Effector memory CD8-positive, alpha-beta T cell (primary cell): ENCODE data around the gene PTGS1.

ENCODE experiments used
- ATAC-seq: fragments of 150-1000 bp; cut with Tn5 transposase; replicated peaks from 2 replicates; pipeline ENCODE4 v1.10.0; 2021; ENCODE audit warnings: mild to moderate bottlenecking, moderate library complexity
- DNase-seq, 3 experiments: peaks; one replicate each; pipeline ENCODE4 v3.0.0; 2021
- H3K27ac Mint-ChIP-seq, 2 donors: one replicate each; pipeline ENCODE4 v1.8.0; 2022; ENCODE audit warnings: mild to moderate bottlenecking in 2 of 2, mixed read lengths in 2 of 2, moderate library complexity in 2 of 2
- H3K27me3 Mint-ChIP-seq, 2 donors: one replicate each; pipeline ENCODE4 v1.8.0; 2022; ENCODE audit warnings: mixed read lengths in 2 of 2
- H3K36me3 Mint-ChIP-seq: one replicate; pipeline ENCODE4 v1.8.0; 2022; ENCODE audit warnings: mild to moderate bottlenecking, moderate library complexity, mixed read lengths; ENCODE audit not compliant: insufficient read depth
- H3K4me1 Mint-ChIP-seq, 2 donors: one replicate each; pipeline ENCODE4 v1.8.0; 2022; ENCODE audit warnings: low read depth in 2 of 2, mixed read lengths in 2 of 2
- H3K4me3 Mint-ChIP-seq, 2 donors: one replicate each; pipeline ENCODE4 v1.8.0; 2022; ENCODE audit warnings: mild to moderate bottlenecking in 2 of 2, mixed read lengths in 2 of 2, moderate library complexity in 2 of 2
- H3K9me3 Mint-ChIP-seq, 2 donors: one replicate each; pipeline ENCODE4 v1.8.0; 2022; ENCODE audit warnings: mixed read lengths in 2 of 2

Gene PTGS1

DNA sequence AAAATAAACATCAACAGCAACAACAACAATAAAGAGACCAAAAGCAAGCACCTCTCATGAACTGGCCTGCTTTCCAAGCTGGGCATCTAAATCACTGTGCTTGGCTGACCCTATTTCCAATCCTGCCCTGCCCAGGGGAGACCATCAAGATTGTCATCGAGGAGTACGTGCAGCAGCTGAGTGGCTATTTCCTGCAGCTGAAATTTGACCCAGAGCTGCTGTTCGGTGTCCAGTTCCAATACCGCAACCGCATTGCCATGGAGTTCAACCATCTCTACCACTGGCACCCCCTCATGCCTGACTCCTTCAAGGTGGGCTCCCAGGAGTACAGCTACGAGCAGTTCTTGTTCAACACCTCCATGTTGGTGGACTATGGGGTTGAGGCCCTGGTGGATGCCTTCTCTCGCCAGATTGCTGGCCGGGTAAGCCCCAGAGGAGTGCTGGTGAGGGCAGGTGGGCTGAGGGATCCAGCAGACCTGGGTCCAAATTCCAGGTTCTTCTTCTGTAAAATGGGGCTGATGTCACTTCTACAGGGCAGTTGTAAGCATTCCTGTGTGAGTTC lies 15.6 kb downstream of the PTGS1 start:
- no peaks in the 10 kb centered on the region for H3K4me1 Mint-ChIP-seq
- ATAC-seq (no peak), DNase-seq (no peak)
- no peak overlapping the region for H3K27ac Mint-ChIP-seq
- peaks cover 20 to 44% of the 10 kb centered on the region in 2 donors for H3K27me3 Mint-ChIP-seq
- no peak overlapping the region for H3K4me3 Mint-ChIP-seq
- H3K36me3 Mint-ChIP-seq: no peaks in the 10 kb centered on the region
- H3K9me3 Mint-ChIP-seq: no peaks in the 10 kb centered on the region

DNA sequence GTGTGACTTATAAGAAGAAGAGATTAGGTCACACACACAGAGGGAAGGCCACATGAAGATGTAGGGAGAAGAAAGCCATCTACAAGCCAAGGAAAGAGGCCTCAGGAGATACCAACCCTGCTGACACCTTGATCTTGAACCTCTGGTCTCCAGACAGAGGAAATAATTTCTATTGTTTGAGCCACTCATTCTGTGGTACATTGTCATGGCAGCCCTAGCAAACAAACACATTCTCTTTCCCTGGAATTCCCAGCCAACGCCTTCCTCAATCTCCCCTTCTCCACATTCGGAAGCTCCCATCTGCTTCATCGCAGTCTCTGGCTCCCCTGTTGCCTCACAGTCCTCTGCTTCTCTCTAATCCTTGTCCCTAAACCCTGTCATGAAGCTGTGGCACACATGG lies 16.7 kb downstream of the PTGS1 start:
- no peak overlapping the region for H3K27ac Mint-ChIP-seq
- DNase-seq: no peak
- H3K4me3 Mint-ChIP-seq: no peak overlapping the region
- ATAC-seq: no peak
- H3K9me3 Mint-ChIP-seq: no peaks in the 10 kb centered on the region
- no peaks in the 10 kb centered on the region for H3K4me1 Mint-ChIP-seq
- H3K36me3 Mint-ChIP-seq: no peaks in the 10 kb centered on the region
- H3K27me3 Mint-ChIP-seq: peaks cover 20 to 53% of the 10 kb centered on the region in 2 donors

DNA sequence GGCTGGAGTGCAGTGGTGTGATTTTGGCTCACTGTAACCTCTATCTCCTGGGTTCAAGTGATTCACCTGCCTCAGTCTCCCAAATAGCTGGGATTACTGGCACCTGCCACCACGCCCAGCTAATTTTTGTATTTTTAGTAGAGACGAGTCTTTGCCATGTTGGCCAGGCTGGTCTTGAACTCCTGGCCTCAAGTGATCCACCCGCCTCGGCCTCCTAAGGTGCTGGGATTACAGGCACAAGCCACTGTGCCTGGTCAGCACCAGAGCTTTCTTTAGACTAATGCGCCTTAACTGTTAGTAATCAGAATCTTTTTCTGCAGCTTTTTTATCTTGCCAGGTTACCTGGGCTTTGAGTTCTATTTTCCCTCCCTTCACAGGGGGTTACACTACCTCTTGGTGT lies 18.4 kb downstream of the PTGS1 start:
- H3K27ac Mint-ChIP-seq: no peak overlapping the region
- H3K4me3 Mint-ChIP-seq: no peak overlapping the region
- H3K36me3 Mint-ChIP-seq: no peaks in the 10 kb centered on the region
- H3K27me3 Mint-ChIP-seq: peaks cover 14 to 63% of the 10 kb centered on the region in 2 donors
- H3K9me3 Mint-ChIP-seq: no peaks in the 10 kb centered on the region
- ATAC-seq (no peak), DNase-seq (no peak)
- no peaks in the 10 kb centered on the region for H3K4me1 Mint-ChIP-seq

DNA sequence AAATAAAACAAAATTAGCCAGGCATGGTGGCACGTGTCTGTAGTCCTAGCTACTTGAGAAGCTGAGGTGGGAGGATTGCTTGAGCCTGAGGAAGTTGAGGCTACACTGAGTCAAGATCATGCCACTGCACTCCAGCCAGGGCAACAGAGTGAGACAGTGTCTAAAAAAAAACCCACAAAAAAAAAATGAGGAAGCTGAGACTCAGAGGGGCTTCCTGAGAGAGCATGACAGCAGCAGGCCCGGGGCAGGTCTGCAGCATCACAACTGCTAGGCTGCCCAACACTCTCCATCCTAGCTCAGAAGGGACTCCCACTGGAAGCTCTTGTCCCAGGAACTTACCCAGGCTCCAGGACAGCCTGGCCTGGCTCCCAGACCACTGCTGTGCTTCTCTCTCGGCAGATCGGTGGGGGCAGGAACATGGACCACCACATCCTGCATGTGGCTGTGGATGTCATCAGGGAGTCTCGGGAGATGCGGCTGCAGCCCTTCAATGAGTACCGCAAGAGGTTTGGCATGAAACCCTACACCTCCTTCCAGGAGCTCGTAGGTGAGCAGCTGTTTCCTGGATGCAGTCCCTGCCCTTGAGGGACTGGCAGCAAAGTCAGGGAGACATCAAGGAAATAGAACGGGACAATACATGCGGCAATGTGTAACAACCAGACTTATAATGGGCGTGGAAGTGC lies 19.1 kb downstream of the PTGS1 start:
- Mint-ChIP-seq H3K4me3 (no peak overlapping the region), H3K4me1 (no peaks in the 10 kb centered on the region), H3K36me3 (no peaks in the 10 kb centered on the region), H3K9me3 (no peaks in the 10 kb centered on the region), H3K27me3 (peaks cover 14 to 70% of the 10 kb centered on the region in 2 donors), H3K27ac (no peak overlapping the region)
- DNase-seq: no peak
- ATAC-seq: peak; percentile 54

DNA sequence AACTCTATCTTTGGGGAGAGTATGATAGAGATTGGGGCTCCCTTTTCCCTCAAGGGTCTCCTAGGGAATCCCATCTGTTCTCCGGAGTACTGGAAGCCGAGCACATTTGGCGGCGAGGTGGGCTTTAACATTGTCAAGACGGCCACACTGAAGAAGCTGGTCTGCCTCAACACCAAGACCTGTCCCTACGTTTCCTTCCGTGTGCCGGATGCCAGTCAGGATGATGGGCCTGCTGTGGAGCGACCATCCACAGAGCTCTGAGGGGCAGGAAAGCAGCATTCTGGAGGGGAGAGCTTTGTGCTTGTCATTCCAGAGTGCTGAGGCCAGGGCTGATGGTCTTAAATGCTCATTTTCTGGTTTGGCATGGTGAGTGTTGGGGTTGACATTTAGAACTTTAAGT lies 21.5 kb downstream of the PTGS1 start:
- Mint-ChIP-seq H3K27ac (no peak overlapping the region), H3K4me3 (no peak overlapping the region), H3K36me3 (no peaks in the 10 kb centered on the region), H3K9me3 (no peaks in the 10 kb centered on the region), H3K27me3 (peaks cover 14 to 74% of the 10 kb centered on the region in 2 donors), H3K4me1 (no peaks in the 10 kb centered on the region)
- no peak for ATAC-seq
- no peak for DNase-seq

DNA sequence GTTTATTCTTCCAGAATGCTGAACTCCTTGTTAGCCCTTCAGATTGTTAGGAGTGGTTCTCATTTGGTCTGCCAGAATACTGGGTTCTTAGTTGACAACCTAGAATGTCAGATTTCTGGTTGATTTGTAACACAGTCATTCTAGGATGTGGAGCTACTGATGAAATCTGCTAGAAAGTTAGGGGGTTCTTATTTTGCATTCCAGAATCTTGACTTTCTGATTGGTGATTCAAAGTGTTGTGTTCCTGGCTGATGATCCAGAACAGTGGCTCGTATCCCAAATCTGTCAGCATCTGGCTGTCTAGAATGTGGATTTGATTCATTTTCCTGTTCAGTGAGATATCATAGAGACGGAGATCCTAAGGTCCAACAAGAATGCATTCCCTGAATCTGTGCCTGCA lies 21.9 kb downstream of the PTGS1 start:
- Mint-ChIP-seq H3K4me3 (no peak overlapping the region), H3K36me3 (no peaks in the 10 kb centered on the region), H3K27me3 (peaks cover 14 to 77% of the 10 kb centered on the region in 2 donors), H3K4me1 (no peaks in the 10 kb centered on the region), H3K27ac (no peak overlapping the region), H3K9me3 (no peaks in the 10 kb centered on the region)
- ATAC-seq: no peak
- DNase-seq: no peak

DNA sequence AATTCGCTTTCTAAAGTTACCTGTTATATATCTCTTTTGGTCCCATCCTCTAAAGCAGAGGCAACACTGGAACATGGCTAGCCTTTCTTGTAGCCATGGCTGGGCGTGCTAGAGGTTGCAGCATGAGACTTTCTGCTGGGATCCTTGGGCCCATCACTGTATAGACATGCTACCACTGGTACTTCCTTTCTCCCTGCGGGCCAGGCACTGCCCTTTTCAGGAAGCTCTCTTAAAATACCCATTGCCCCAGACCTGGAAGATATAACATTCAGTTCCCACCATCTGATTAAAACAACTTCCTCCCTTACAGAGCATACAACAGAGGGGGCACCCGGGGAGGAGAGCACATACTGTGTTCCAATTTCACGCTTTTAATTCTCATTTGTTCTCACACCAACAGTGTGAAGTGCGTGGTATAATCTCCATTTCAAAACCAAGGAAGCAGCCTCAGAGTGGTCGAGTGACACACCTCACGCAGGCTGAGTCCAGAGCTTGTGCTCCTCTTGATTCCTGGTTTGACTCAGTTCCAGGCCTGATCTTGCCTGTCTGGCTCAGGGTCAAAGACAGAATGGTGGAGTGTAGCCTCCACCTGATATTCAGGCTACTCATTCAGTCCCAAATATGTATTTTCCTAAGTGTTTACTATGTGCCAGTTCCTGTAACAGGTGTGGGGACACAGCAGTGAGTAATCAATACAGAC lies 22.6 kb downstream of the PTGS1 start:
- no peaks in the 10 kb centered on the region for H3K36me3 Mint-ChIP-seq
- no peak overlapping the region for H3K4me3 Mint-ChIP-seq
- no peak for ATAC-seq
- DNase-seq: no peak
- no peaks in the 10 kb centered on the region for H3K4me1 Mint-ChIP-seq
- peaks cover 14 to 83% of the 10 kb centered on the region in 2 donors for H3K27me3 Mint-ChIP-seq
- H3K9me3 Mint-ChIP-seq: no peaks in the 10 kb centered on the region
- H3K27ac Mint-ChIP-seq: no peak overlapping the region

DNA sequence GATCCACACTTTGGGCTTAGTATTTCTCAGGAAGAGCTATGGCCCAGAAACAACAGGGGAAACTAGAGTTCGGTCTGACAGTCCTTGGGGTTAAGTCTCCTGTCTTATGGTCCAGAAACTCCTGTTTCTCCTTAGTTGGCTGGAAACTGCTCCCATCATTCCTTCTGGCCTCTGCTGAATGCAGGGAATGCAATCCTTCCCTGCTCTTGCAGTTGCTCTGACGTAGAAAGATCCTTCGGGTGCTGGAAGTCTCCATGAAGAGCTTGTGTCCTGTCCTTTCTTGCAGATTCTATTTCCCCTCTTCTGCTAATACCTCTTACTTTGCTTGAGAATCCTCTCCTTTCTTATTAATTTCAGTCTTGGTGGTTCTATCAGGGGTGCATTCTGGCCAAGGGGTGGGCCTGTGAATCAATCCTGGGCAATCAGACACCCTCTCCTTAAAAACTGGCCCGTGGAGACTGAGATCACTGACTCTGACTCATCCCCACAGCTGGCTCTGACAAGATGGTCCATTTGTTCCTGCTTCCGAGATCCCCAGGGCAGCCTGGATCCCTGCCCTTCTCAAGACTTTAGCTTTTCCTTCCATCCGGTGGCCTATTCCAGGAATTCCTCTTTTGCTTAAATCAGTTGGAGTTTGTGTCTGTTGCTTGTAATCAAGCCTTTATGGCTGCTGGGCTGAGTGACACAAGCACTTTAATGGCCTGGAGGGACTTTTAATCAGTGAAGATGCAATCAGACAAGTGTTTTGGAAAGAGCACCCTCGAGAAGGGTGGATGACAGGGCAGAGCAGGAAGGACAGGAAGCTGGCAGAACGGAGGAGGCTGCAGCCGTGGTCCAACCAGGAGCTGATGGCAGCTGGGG lies 23.7 kb downstream of the PTGS1 start:
- DNase-seq (no peak), ATAC-seq (no peak)
- Mint-ChIP-seq H3K36me3 (no peaks in the 10 kb centered on the region), H3K27ac (no peak overlapping the region), H3K4me3 (no peak overlapping the region), H3K4me1 (no peaks in the 10 kb centered on the region), H3K9me3 (peaks cover 0 to 2% of the 10 kb centered on the region in 2 donors), H3K27me3 (peaks cover 20 to 83% of the 10 kb centered on the region in 2 donors)

DNA sequence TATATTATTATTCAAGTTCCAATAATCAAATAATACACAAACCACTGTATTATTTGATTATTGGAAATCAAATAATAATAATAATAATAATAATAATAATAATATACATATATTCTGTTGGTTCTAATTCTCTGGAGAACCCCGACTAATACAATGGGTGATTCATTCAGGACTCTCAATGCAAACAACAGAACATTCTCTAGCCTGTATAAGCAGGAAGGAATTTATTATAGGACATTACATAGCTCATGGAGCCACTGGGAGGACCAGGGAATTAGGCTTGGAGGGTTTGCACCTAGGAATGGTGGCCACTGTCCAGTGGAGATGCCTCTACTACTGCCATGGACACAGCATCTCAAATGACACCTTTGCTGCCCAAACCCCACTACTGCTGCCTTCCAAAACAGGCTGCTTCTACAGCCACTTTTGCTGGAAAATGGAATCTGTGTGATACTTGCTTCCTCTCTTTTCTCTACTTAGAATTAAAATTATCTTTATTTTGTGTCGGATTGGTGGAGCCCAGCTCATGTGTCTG lies 25.9 kb downstream of the PTGS1 start:
- peaks cover 18 to 88% of the 10 kb centered on the region in 2 donors for H3K27me3 Mint-ChIP-seq
- ATAC-seq (no peak), DNase-seq (no peak)
- H3K36me3 Mint-ChIP-seq: no peaks in the 10 kb centered on the region
- no peaks in the 10 kb centered on the region for H3K4me1 Mint-ChIP-seq
- H3K4me3 Mint-ChIP-seq: no peak overlapping the region
- no peak overlapping the region for H3K27ac Mint-ChIP-seq
- peaks cover 0 to 2% of the 10 kb centered on the region in 2 donors for H3K9me3 Mint-ChIP-seq

DNA sequence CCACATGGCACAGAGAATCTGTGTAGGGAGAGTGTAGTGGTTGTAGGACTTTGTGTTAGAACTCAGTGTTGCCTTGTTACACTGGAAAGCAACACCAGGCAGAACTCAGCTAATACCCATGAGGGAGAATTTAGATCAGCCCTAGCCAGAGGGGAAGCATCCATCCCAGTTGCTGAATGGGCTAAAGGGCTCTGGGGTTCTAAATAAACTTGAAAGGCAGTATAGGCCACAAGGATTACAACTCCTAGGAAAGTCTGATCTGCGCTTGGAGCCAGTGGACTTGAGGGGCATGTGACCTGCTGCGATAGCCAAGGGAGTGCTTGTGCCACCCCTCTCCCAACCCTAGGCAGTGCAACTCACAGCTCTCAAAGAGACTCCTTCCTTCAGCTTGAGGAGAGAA lies 26.9 kb downstream of the PTGS1 start:
- Mint-ChIP-seq H3K27me3 (peaks cover 22 to 88% of the 10 kb centered on the region in 2 donors), H3K27ac (no peak overlapping the region), H3K9me3 (peaks cover 0 to 2% of the 10 kb centered on the region in 2 donors), H3K4me3 (no peak overlapping the region), H3K36me3 (no peaks in the 10 kb centered on the region), H3K4me1 (peaks cover 0 to 3% of the 10 kb centered on the region in 2 donors)
- no peak for ATAC-seq
- DNase-seq: no peak

DNA sequence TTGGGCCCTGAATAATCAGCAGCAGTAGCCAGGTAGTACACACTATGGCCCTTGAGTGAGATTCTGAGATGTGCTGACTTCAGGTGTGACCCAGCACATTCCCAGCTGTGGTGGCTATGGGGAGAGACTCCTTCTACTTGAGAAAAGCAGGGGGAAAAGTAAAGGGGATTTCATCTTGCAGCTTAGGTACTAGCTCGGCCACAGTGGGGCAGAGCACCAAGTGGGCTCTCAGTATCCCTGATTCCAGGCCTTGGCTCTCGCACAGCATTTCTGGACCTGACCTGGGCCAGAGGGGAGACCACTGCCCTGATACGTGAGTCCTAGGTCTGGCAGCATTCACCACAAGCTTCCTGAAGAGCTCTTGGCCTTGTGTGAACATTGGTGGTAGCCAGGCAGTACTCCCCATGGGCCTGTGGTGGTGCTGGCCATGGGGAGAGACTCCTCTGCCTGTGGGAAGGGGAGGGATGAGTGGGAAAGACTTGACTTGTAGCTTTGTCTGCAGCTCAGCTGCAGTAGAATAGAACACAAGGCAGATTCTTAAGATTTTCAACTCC lies 27.6 kb downstream of the PTGS1 start:
- Mint-ChIP-seq H3K27ac (no peak overlapping the region), H3K27me3 (peaks cover 29 to 88% of the 10 kb centered on the region in 2 donors), H3K9me3 (peaks cover 0 to 2% of the 10 kb centered on the region in 2 donors), H3K36me3 (no peaks in the 10 kb centered on the region), H3K4me1 (peaks cover 0 to 4% of the 10 kb centered on the region in 2 donors), H3K4me3 (no peak overlapping the region)
- DNase-seq (no peak), ATAC-seq (no peak)

DNA sequence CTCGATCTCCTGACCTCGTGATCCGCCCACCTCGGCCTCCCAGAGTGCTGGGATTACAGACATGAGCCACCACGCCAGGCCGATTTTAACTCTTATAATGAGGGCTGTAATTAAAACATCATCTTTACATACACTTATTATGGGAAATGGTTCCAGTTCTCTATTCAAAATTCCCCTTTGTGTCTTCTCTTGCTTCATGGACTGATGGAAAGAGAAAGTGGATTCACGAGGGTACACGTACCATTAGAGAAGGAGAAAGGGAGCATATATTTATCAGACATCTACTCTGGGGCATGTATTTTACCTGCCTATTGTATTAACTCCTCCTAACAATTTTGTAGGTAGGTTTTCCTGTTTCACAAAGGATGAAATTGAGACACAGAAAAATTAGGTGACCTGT lies 31.1 kb downstream of the PTGS1 start:
- Mint-ChIP-seq H3K4me3 (no peak overlapping the region), H3K9me3 (peaks cover 0 to 2% of the 10 kb centered on the region in 2 donors), H3K4me1 (peaks cover 0 to 4% of the 10 kb centered on the region in 2 donors), H3K36me3 (no peaks in the 10 kb centered on the region), H3K27me3 (peaks cover 41 to 68% of the 10 kb centered on the region in 2 donors), H3K27ac (no peak overlapping the region)
- DNase-seq: no peak
- no peak for ATAC-seq

DNA sequence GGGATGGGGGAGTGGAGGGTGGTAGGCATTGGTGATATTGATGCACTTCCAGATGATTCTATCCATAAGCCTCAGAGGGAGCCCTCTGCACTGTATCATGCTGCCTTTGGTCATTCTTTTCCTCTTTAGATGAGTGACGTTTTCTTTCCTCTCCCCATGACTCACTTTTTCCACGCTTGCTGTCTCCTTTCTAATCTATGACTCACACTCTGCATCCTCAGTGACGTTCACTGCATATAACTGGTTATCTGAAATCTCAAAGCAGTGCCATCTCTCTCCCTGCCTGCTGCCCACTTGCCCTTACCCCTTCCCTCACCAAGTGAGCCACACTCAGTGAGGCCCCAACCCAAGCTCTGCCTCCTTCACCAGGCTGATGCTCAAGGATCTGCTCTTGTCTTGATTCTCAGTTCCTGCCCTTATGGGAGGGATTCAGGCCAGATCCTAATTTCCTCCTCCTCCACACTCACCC lies 31.6 kb downstream of the PTGS1 start:
- ATAC-seq: no peak
- peaks cover 0 to 4% of the 10 kb centered on the region in 2 donors for H3K4me1 Mint-ChIP-seq
- no peak for DNase-seq
- H3K27ac Mint-ChIP-seq: no peak overlapping the region
- H3K4me3 Mint-ChIP-seq: no peak overlapping the region
- H3K27me3 Mint-ChIP-seq: peaks cover 41 to 63% of the 10 kb centered on the region in 2 donors
- no peaks in the 10 kb centered on the region for H3K36me3 Mint-ChIP-seq
- peaks cover 0 to 2% of the 10 kb centered on the region in 2 donors for H3K9me3 Mint-ChIP-seq
